ENCODE data around the gene WNT7B.

The WNT7B gene

GRCh38 chr22:45888221-45889092 lies 88.5 kb downstream of the WNT7B start:
- H3K27me3 ChIP-seq (ENCODE audit: insufficient read depth, insufficient read length), result no peaks in the 10 kb centered on the region
- DNase-seq (ENCODE audit: low read depth, low spot score), result no peak
- H3K4me3 ChIP-seq (ENCODE audit: insufficient read length, low read depth), result no peak overlapping the region
- no peaks in the 10 kb centered on the region for H3K4me1 ChIP-seq (ENCODE audit: insufficient read depth, insufficient read length)
- no peak overlapping the region for H3K9ac ChIP-seq (ENCODE audit: insufficient read length, low read depth)
- H3K36me3 ChIP-seq (ENCODE audit: insufficient read depth, insufficient read length, low read length), result no peaks in the 10 kb centered on the region
- no peaks in the 10 kb centered on the region for H3K9me3 ChIP-seq (ENCODE audit: insufficient read depth, low read length)
- TF ChIP-seq YY1 (IDR thresholded peaks at IDR 0.05; ENCODE audit: insufficient read depth, insufficient read length) (no peak), ZNF274 (IDR thresholded peaks at IDR 0.05; ENCODE audit: low read depth, low read length) (no peak), SUZ12 (IDR thresholded peaks at IDR 0.05; ENCODE audit: extremely low read depth, insufficient read depth, insufficient read length) (no peak)

DNA sequence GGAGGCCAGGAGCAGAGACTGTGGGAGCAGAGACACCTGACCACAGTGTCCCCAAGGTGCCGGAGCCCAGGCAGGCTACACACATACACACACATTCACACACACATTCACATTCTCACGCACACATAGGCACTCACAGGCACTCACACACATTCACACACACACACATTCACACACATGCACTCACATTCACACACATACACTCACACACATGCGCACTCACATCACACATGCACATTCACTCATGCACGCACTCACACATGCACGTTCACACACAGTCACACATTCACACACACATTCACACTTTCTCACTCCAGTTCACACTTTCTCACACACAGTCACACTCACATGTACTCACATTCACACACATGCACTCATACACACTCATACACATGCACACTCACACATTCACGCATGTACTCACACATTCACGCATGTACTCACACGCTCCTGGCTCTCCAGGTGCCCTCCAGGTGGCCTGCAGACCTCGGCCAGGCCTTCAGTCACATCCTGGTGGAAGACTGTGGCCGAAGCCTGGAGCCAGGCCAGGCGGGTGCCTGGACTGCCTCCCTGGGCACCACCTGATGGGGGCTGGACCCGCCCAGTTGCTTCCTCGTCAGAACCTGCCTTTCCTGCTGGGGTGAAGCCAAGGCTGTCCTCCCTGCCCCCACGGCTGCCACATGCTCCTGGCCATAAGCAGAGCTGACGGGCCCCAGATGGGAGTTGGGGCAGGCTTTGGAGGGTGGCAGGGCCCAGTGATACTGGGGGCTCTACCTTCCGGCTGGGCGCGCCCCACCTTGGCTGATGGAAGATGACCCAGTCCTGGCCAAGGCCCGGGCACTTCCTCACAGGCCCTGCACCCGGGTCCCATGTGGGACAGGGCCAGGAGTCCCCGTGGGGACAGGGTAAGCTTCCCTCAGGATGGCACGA lies 89.5 kb downstream of the WNT7B start:
- Histone ChIP-seq H3K9ac (ENCODE audit: insufficient read length, low read depth) (no peak overlapping the region), H3K4me1 (ENCODE audit: insufficient read depth, insufficient read length) (no peaks in the 10 kb centered on the region), H3K9me3 (ENCODE audit: insufficient read depth, low read length) (no peaks in the 10 kb centered on the region), H3K27me3 (ENCODE audit: insufficient read depth, insufficient read length) (no peaks in the 10 kb centered on the region), H3K36me3 (ENCODE audit: insufficient read depth, insufficient read length, low read length) (no peaks in the 10 kb centered on the region), H3K4me3 (ENCODE audit: insufficient read length, low read depth) (no peak overlapping the region)
- no peak for TF ChIP-seq YY1 (IDR thresholded peaks at IDR 0.05; ENCODE audit: insufficient read depth, insufficient read length)
- TF ChIP-seq SUZ12 (IDR thresholded peaks at IDR 0.05; ENCODE audit: extremely low read depth, insufficient read depth, insufficient read length), result no peak
- no peak for TF ChIP-seq ZNF274 (IDR thresholded peaks at IDR 0.05; ENCODE audit: low read depth, low read length)
- DNase-seq (ENCODE audit: low read depth, low spot score), result no peak

- DNase-seq (ENCODE audit: low read depth, low spot score), result no peak
- Histone ChIP-seq H3K36me3 (ENCODE audit: insufficient read depth, insufficient read length, low read length) (no peaks in the 10 kb centered on the region), H3K4me3 (ENCODE audit: insufficient read length, low read depth) (no peak overlapping the region), H3K27me3 (ENCODE audit: insufficient read depth, insufficient read length) (no peaks in the 10 kb centered on the region), H3K9ac (ENCODE audit: insufficient read length, low read depth) (no peak overlapping the region), H3K4me1 (ENCODE audit: insufficient read depth, insufficient read length) (no peaks in the 10 kb centered on the region), H3K9me3 (ENCODE audit: insufficient read depth, low read length) (no peaks in the 10 kb centered on the region)
- TF ChIP-seq YY1 (IDR thresholded peaks at IDR 0.05; ENCODE audit: insufficient read depth, insufficient read length), result no peak
- no peak for TF ChIP-seq SUZ12 (IDR thresholded peaks at IDR 0.05; ENCODE audit: extremely low read depth, insufficient read depth, insufficient read length)
- TF ChIP-seq ZNF274 (IDR thresholded peaks at IDR 0.05; ENCODE audit: low read depth, low read length), result no peak
These were observed 90.4 kb downstream of the WNT7B start for GRCh38 chr22:45886540-45886939.

DNA sequence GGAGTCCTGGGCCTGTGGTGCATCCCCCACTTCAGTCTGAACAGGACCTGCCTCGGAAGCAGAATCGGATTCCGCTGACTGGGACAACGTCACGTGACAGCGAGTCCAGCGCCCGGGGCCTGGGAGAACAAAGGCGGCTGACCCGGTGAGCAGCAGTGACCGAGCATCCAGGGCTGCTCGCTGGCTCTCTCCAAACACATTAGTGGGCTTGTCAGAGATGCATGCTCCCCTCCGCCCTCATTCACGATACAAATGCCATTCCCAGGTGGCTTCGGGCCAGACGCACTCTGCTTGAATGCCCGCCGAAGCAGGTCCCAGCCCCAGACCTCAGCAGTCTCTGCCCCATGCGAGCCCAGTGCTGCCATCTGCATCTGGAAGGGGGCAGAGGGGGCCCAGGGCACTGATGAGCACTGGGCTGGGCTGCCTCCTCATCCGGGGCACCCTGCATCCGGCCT lies 91.0 kb downstream of the WNT7B start:
- no peak for TF ChIP-seq YY1 (IDR thresholded peaks at IDR 0.05; ENCODE audit: insufficient read depth, insufficient read length)
- no peak for DNase-seq (ENCODE audit: low read depth, low spot score)
- Histone ChIP-seq H3K4me3 (ENCODE audit: insufficient read length, low read depth) (no peak overlapping the region), H3K9me3 (ENCODE audit: insufficient read depth, low read length) (no peaks in the 10 kb centered on the region), H3K27me3 (ENCODE audit: insufficient read depth, insufficient read length) (no peaks in the 10 kb centered on the region), H3K4me1 (ENCODE audit: insufficient read depth, insufficient read length) (no peaks in the 10 kb centered on the region), H3K36me3 (ENCODE audit: insufficient read depth, insufficient read length, low read length) (no peaks in the 10 kb centered on the region), H3K9ac (ENCODE audit: insufficient read length, low read depth) (no peak overlapping the region)

DNA sequence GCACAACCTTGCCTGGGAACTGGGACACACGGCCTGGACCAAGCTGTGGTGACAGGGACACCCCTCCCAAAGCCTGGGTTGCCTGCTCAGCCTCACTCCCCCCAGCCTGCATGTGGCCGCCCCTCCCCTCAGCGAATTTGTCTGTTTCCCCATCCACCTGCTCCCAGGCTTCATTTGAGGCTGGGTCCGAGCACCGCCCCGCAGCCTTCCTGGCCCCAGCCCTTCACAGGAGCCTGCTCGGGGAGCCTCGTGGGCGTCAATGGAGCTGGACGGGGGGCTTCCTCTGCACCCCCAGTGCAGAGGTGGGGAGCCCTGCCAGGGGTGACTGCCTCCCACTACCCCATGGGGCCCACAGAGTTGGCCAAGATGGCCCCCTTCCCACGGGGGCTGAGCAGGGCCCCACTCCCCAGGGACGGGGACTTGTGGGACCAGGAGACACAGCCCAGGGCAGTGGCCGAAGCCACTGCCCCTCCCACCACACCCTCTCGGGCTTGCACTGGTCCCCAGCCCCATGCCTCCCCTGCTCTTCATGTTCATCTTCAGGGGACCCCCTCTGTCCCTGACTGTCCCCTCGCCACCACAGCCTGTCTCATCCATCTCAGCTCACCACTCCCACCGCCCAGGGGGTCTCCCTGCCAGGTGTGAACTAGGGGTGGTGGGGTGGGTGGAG lies 91.7 kb downstream of the WNT7B start:
- H3K9me3 ChIP-seq (ENCODE audit: insufficient read depth, low read length), result no peaks in the 10 kb centered on the region
- H3K9ac ChIP-seq (ENCODE audit: insufficient read length, low read depth), result no peak overlapping the region
- H3K4me1 ChIP-seq (ENCODE audit: insufficient read depth, insufficient read length), result no peaks in the 10 kb centered on the region
- H3K36me3 ChIP-seq (ENCODE audit: insufficient read depth, insufficient read length, low read length), result no peaks in the 10 kb centered on the region
- DNase-seq (ENCODE audit: low read depth, low spot score), result no peak
- no peak overlapping the region for H3K4me3 ChIP-seq (ENCODE audit: insufficient read length, low read depth)
- TF ChIP-seq SUZ12 (IDR thresholded peaks at IDR 0.05; ENCODE audit: extremely low read depth, insufficient read depth, insufficient read length) (no peak), ZNF274 (IDR thresholded peaks at IDR 0.05; ENCODE audit: low read depth, low read length) (no peak), YY1 (IDR thresholded peaks at IDR 0.05; ENCODE audit: insufficient read depth, insufficient read length) (no peak)
- H3K27me3 ChIP-seq (ENCODE audit: insufficient read depth, insufficient read length), result no peaks in the 10 kb centered on the region

- Histone ChIP-seq H3K9ac (ENCODE audit: insufficient read length, low read depth) (no peak overlapping the region), H3K36me3 (ENCODE audit: insufficient read depth, insufficient read length, low read length) (no peaks in the 10 kb centered on the region), H3K9me3 (ENCODE audit: insufficient read depth, low read length) (no peaks in the 10 kb centered on the region), H3K27me3 (ENCODE audit: insufficient read depth, insufficient read length) (no peaks in the 10 kb centered on the region), H3K4me3 (ENCODE audit: insufficient read length, low read depth) (no peak overlapping the region), H3K4me1 (ENCODE audit: insufficient read depth, insufficient read length) (no peaks in the 10 kb centered on the region)
- no peak for DNase-seq (ENCODE audit: low read depth, low spot score)
- TF ChIP-seq ZNF274 (IDR thresholded peaks at IDR 0.05; ENCODE audit: low read depth, low read length) (no peak), SUZ12 (IDR thresholded peaks at IDR 0.05; ENCODE audit: extremely low read depth, insufficient read depth, insufficient read length) (no peak)
These were observed 92.5 kb downstream of the WNT7B start for GRCh38 chr22:45884201-45885062.

Measured in NT2/D1 (cell line).